HG03280 (cell line): ENCODE results near the gene NEDD9.

ENCODE experiments used
- ATAC-seq: cut with Tn5 transposase; IDR thresholded peaks from one replicate; pipeline ENCODE4 v1.9.1; 2021; ENCODE audit warnings: mild to moderate bottlenecking, moderate library complexity; ENCODE audit not compliant: unreplicated experiment

Gene NEDD9

DNA sequence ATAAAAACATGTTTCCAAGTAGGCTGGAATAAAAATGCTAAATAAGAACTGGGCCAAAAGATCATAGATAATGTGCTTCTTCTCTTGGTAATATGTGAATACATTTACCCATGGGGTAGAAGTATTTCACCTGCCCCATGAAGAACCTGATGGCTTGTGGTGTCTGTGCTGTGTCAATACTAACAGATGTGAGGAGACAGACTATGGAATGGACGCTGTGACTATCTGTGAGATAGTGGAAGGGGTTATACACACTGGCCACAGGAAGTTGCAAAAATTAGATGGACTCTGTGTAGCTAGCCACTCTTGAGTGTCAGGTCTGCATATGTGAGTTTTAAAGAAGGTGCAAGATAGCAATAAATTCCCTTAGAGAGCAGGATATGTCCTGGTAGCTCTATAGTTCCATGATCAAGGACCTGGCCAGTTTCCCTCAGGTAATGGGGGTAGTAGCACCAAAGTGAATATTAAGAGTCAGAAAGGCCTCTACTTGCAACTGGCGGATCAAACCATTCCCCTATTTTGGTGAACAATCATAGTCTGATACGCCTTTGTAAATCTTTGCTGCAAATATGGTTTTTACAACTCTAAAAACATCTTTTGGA, 48.6 kb downstream of the NEDD9 start:
- ATAC-seq: no peak

DNA sequence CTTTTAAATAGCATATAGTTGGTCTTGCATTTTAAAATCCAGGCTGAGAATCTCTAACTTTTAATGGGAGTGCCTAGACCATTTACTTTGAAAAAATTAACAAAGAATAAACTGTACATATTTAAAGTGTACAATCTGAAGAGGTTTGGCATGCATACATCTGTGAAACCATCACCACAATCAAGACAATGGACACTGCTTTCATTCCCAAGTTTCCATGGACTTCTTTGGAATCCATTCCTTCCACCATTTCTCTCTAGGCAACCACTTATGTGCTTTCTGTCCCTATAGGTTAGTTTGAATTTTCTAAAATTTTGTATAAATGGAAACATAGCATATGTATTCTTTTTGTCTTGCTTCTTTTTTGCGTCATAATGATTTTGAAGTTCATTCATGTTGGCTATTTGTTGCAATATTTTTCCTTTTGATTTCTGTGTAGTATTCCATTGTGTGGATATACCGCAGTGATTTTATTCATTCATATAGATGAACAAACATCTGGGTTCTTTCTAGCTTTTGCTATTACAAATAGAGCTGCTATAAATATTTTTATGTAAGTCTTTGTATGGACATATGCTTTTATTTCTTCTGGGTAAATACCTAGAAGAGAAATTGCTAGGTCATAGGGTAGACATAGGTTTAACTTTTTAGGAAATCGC, 50.9 kb downstream of the NEDD9 start:
- ATAC-seq: no peak

- no peak for ATAC-seq
Measured at GRCh38 chr6:11179419-11180202, 52.9 kb downstream of the NEDD9 start.

GRCh38 chr6:11179088-11179418, 53.4 kb downstream of the NEDD9 start:
- ATAC-seq: no peak

- ATAC-seq: no peak
Measured at GRCh38 chr6:11177271-11177670, 55.2 kb downstream of the NEDD9 start.

DNA sequence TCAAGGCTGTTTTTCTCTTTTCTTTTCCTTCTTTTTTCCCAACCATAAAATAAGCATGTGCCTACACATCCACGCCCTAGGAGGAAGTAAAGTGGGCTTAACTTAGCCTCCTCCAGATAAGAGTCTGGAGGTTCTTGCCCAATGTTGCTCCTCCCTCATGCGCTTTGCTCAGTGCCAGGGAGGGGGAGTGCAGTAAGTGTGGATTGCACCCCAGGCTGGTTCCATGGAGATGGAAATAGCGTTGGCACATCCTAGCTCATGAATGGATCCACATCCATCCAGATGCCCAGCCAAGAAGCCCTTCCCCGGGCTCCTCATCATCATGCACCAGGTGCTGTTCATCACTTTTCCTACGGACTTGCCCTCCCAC, 58.2 kb downstream of the NEDD9 start:
- no peak for ATAC-seq

DNA sequence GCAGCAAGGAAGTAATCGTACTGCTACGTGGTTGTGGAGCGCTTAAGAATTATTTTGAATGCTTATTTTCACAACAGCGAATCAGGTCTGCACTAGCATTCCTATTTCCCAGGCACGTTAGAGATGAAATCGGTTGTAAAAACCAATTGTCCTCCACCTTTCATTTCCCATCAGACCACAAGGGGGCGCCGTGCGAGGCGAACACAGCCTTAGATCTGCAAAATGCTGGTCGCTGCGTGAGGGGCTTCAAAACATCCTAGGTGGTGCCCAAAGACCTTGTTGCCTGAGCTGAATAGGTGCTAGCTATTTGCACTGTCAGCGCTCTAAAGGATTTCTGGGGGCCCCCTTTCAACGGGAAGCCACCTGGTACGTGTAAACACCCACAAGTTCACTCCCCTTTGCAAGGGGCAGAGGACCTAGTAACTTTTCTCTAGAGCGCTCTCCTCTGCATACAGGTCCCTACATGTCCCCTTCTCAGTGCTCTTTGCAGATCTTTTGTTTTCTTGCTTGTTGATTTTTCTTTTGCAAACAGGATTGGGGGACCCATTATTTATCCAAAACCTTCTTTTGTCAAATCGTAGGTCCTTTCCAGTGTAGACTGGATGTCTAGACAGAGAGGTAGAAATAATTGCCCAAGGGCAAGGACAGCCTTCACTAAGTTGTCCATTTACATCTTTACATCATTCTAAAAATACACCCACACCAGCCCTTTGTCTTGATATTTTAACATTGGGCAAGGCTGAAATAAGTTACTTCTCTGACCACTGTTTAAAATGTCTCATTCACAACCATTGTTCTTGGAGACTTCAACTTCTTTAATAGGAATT, 59.8 kb downstream of the NEDD9 start:
- ATAC-seq: no peak

GRCh38 chr6:11171952-11172351, 60.5 kb downstream of the NEDD9 start:
- ATAC-seq: no peak

GRCh38 chr6:11168091-11168635, 64.3 kb downstream of the NEDD9 start:
- ATAC-seq: no peak

DNA sequence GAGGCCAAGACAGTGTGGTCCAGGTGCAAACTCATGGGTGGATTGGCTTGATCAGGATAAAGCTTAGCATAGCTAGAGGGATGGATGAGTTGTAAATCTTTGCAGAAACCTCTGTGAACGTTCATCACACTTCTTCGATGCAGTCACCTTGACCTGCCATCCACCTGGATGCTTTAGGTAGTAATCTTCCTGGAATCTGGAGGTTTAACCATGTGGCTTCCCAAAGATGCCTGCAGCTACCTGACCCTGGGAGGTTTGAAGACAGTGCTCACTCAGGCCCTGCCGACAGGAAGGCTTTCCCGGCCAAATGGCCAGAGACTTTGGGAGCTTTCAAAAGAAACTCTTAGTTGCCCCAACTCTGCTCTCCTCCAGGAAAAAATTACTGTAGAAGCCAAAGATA, 65.5 kb downstream of the NEDD9 start:
- no peak for ATAC-seq

DNA sequence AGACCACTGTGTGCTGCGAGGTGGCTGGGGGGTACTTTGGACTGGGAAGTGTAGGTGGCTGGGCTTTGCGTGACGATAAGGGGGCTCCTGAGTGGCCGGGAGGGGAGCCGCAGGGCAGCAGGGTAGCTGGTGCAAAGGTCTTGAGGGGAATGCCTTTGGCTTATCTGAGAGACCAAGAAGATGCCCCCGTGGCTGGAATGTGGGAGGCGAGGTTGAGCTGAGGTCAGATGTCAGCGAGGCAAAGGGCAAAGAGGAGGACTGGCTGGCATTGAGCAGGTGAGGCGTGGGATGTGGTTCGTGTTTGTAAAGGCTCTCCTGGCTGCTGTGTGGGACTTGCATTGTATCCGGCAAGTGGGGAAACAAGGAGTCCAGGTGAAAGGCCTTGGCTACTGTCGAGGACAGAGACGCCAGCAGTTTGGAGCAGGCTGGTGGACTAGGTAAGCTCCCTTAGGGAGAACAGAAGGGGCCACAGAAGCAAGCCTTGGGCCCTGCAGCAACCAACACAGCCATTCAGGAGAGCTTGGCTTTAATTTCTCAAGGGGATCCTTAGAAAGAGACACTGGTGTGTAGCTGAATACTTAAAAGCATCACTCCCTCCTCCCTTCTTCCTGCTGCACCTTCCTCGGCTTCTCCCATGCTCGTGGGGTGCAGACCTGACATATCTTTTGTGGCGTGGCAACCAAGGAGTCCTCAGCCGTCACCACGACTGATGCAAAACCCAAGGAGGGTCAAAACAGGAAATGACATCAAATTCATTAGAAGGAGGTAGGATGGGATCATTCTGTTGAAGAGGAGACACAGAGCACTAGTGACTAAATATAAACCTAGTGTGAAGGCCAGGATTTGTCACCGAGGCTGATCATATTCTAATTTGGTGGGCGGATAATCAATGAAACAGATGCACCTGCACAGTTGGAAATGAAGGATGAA, 67.5 kb downstream of the NEDD9 start:
- ATAC-seq: no peak

GRCh38 chr6:11163932-11164331, 68.5 kb downstream of the NEDD9 start:
- no peak for ATAC-seq

GRCh38 chr6:11162262-11162661, 70.2 kb downstream of the NEDD9 start:
- no peak for ATAC-seq

DNA sequence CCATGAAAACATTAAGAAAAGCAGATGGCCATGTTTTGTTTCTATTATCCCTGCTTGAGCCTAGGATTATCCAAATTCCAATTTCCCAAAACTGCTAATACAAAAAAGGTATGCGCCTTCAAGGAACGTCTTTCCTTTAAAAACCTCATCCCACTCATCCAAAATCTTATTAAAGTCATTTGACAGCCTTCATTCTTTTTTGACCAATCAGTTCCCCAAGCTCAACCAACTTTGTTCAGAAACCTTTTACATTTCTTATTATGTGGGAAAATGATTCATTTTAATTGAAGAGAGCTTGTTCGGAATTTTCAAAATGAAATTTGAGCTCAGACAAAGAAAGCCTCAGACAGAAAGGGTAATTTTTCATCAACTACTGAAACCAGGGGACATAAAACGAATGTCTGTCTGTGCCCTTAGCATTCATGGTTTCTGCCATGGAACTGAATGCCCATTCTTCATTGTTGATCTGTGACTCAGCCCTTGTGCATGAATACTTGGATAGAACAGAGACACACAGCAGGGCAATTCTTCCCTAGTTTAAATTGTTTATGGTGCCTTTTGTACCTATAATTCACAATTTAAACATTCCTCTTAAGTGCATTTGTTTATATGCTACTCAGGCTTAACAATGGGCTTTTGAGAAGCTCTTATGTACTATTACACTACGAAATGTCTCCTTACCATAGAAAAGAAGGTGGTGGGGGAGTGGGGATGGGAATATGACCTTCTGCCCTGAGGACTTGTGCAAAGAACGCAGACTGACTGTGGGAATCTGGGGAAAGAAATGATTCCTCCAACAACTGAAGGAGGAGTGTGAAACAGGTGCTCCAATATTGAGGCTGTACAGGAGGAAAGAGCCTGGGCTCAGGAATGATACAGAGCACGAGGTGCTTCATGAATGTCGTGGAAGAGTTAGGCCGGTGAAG, 71.2 kb downstream of the NEDD9 start:
- no peak for ATAC-seq

DNA sequence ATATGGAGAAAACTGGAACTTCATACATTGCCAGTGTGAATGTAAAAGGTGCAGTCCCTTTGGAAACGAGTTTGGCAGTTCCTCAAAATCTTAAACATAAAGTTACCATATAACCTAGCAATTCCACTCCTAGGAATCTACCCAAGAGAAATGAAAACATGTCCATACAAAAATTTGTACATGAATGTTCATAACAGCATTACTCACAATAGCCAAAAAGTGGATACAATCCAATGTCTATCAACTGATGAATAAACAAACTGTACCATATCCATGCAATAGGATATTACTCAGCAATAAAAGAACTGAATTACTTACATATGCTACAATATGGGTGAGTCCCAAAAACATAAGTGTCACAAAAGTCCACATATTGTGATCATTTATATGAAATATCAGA, 72.3 kb downstream of the NEDD9 start:
- no peak for ATAC-seq

DNA sequence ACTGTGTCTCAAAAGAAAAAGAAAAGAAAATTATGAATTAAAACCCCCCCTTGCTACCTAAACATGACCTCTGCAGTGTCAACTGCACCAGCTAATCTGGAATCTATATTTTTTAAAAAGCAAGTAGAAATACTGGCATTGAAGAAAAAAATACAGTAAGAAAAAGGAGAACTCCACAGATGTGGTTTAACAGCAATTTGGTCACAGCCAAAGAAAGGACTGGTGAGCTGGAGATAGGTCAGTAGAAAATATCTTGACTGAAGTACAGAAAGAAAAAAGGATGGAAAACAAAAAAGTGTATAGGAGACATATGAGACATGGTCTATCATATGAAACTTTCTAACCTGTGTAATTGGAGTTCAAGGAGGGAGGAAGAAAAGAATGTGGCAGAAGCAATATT, 76.9 kb downstream of the NEDD9 start:
- ATAC-seq: no peak

DNA sequence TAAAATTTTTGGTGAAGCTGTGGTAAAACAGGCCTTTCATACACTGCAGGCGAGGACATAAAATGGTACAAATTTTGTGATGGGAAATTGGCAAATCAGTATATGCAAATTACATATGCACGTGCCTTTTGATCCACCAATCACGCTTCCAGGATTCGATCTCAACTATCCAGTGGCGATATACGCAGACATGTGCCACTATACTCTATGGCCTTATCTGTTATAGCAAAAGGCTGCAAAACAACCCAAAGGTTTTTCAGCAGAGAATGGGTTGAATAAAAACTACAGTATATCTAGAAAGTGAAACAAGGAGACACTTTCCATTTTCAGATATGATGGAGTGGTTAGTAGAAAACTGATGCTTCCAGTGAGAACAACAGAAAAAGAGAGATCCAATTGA, 79.0 kb downstream of the NEDD9 start:
- ATAC-seq: no peak

DNA sequence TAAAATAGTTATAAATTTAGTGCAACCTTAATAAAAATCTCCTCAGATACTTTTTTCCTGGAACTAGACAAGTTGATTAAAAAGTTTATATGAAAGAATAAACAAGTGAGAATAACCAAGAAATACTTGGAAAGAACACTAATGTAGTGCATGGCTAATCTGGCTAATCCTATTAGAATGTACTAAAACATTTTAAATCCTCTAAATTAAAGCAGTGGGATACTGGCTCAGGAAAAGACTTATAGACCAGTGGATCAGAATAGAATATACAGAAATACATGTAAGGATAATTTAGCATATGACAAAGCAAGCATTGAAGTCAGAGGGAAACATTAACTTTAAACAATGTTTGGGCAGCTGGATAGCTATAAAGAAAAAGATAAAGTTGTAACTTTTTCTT, 79.9 kb downstream of the NEDD9 start:
- no peak for ATAC-seq

DNA sequence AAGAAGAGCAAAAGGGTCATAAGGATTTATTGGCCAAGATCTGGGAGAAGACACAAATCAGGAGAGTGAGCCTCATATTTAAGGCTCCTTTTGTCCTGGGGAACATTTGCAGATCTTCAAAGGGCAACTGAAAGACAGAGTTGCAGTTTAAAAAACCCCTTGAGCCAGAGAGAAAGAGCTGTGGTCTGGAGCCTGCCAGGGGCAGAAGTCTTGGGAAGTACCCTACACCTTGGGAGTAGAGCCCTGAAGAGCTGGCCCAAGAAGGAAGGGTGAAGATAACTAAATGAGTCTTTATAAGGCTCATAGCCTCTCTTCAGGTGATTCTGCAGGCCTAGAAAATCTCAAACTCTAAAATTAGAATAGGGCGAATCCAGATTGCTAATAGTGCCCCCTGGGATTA, 81.0 kb downstream of the NEDD9 start:
- no peak for ATAC-seq
